K562 (cell line): ENCODE measurements around the gene SMIM10L1. TPM values are rescaled to one million over a fixed set of nuclear protein-coding genes. Genes with fewer than 3 reads are reported as not detected.

Source experiments
- BRCA1 ChIP-seq, 2 experiments: fragments of 450-650 bp in 1 of 2; sonication (generic) in 1 of 2; formaldehyde crosslinking in 1 of 2; IDR thresholded peaks; 2 replicates each; pipeline versions ENCODE4 v1.5.0 to v1.6.1; 2017 to 2020; ENCODE audit warnings: mild to moderate bottlenecking in 1 of 2, missing genetic modification reagents in 1 of 2
- CHCHD3 ChIP-seq: fragments of 250-450 bp; sonication (Bioruptor Pico); IDR thresholded peaks from 2 replicates; pipeline ENCODE4 v2.1.2; 2022; ENCODE audit warnings: mild to moderate bottlenecking
- DMBX1 ChIP-seq: fragments of 250-450 bp; sonication (Bioruptor Pico); IDR thresholded peaks from 2 replicates; pipeline ENCODE4 v1.8.0; 2022; ENCODE audit warnings: inconsistent platforms, mild to moderate bottlenecking, moderate library complexity, borderline replicate concordance
- EP400 ChIP-seq: fragments of 450-650 bp; IDR thresholded peaks from 2 replicates; pipeline ENCODE4 v1.6.1; 2017; ENCODE audit warnings: antibody characterized with exemption, mild to moderate bottlenecking, moderate library complexity
- KLF16 ChIP-seq: IDR thresholded peaks from 2 replicates; pipeline ENCODE4 v1.6.1; 2016; ENCODE audit warnings: antibody characterized with exemption
- MAZ ChIP-seq, 2 experiments: fragments of 450-650 bp in 1 of 2; sonication (generic) in 1 of 2; formaldehyde crosslinking; IDR thresholded peaks in 1 of 2; conservative IDR thresholded peaks in 1 of 2; 2 replicates each; pipeline versions ENCODE4 v1.4.0 to v1.5.0; 2020; ENCODE audit warnings: mild to moderate bottlenecking in 1 of 2, missing genetic modification reagents in 1 of 2
- NR2C2 ChIP-seq, 2 experiments: fragments of 200-800 bp in 1 of 2; sonication (Bioruptor generic) in 1 of 2; sonication (generic) in 1 of 2; formaldehyde crosslinking in 1 of 2; IDR thresholded peaks; 2 replicates each; pipeline versions ENCODE4 v1.6.1 to v1.8.0; 2016 to 2022; ENCODE audit warnings: mild to moderate bottlenecking in 1 of 2, missing compliant biosample characterization in 1 of 2, missing genetic modification characterization in 1 of 2, missing genetic modification reagents in 1 of 2
- PHB2 ChIP-seq: fragments of 450-650 bp; IDR thresholded peaks from 2 replicates; pipeline ENCODE4 v1.6.1; 2017; ENCODE audit warnings: low read depth
- SMARCB1 ChIP-seq: IDR thresholded peaks from 2 replicates; pipeline ENCODE4 v1.6.1; 2011; ENCODE audit warnings: improper control_type of control experiment, low read depth; ENCODE audit not compliant: insufficient read length
- TAL1 ChIP-seq: fragments of 450-650 bp; IDR thresholded peaks from 2 replicates; pipeline ENCODE4 v1.6.1; 2016; ENCODE audit warnings: mild to moderate bottlenecking
- TOE1 ChIP-seq, 2 experiments: fragments of 450-650 bp in 1 of 2; sonication (generic) in 1 of 2; formaldehyde crosslinking in 1 of 2; IDR thresholded peaks; 2 replicates each; pipeline versions ENCODE4 v1.7.1 to v1.8.0; 2016 to 2022; ENCODE audit warnings: borderline replicate concordance in 2 of 2, mild to moderate bottlenecking in 2 of 2, antibody characterized with exemption in 1 of 2, inconsistent platforms in 1 of 2, low read depth in 1 of 2, missing genetic modification reagents in 1 of 2, moderate library complexity in 1 of 2
- ZC3H11A ChIP-seq: IDR thresholded peaks from 2 replicates; pipeline ENCODE4 v1.6.1; 2012; ENCODE audit warnings: low read depth, low read length, improper control_type of control experiment
- ZEB2 ChIP-seq: fragments of 450-650 bp; IDR thresholded peaks from 2 replicates; pipeline ENCODE4 v1.6.1; 2016
- polyA plus RNA-seq, 8 experiments: library from polyadenylated mRNA; depleted of rRNA in 4 of 8; stranded (reverse) in 5 of 8; unstranded in 3 of 8; fragments of >200 nt; fragmentation: Nextera tagmentation in 2 of 8; fragmentation: Illumina TruSeq in 1 of 8; extraction: Ambion mirVana in 2 of 8; extraction: Trizol in 1 of 8; gene quantifications; 2 replicates each; pipeline versions ENCODE4 v1.2.1 to v1.2.3, GENCODE V29; 2011 to 2014; ENCODE audit warnings: inconsistent platforms in 1 of 8, missing spikeins in 1 of 8
- total RNA-seq, 7 experiments: library from RNA; depleted of rRNA in 6 of 7; stranded (reverse); fragments of >200 nt in 6 of 7; fragmentation: Illumina TruSeq in 2 of 7; extraction: Trizol in 2 of 7; gene quantifications; 2 replicates each; pipeline versions ENCODE4 v1.2.1 to v1.2.3, GENCODE V29; 2011 to 2021; ENCODE audit warnings: low replicate concordance in 1 of 7
- TF ChIP-seq, protein P1 (sequence below): IDR thresholded peaks from 2 replicates; pipeline ENCODE4 v1.6.1; 2011; ENCODE audit warnings: borderline replicate concordance, low read depth, mild to moderate bottlenecking, moderate library complexity, low read length; ENCODE audit not compliant: insufficient read depth, poor library complexity, severe bottlenecking
- TF ChIP-seq, protein P2 (sequence below): fragments of 450-650 bp; formaldehyde crosslinking; IDR thresholded peaks from 2 replicates; pipeline ENCODE4 v1.4.0; 2022; ENCODE audit warnings: missing genetic modification characterization
- TF ChIP-seq, protein P3 (sequence below): fragments of 250-450 bp; sonication (Bioruptor Pico); IDR thresholded peaks from 2 replicates; pipeline ENCODE4 v1.8.0; 2021; ENCODE audit warnings: moderate library complexity, mild to moderate bottlenecking, inconsistent platforms
- TF ChIP-seq, protein P4 (sequence below): fragments of 250-450 bp; sonication (Bioruptor Pico); IDR thresholded peaks from 2 replicates; pipeline ENCODE4 v1.4.0; 2020; ENCODE audit warnings: mild to moderate bottlenecking
- TF ChIP-seq, protein P5 (sequence below): sonication (generic); formaldehyde crosslinking; IDR thresholded peaks from 2 replicates; pipeline ENCODE4 v1.8.0; 2022; ENCODE audit warnings: mild to moderate bottlenecking, missing genetic modification reagents, borderline replicate concordance

Gene SMIM10L1
- total and polyA plus RNA-seq, 9 of the 15 experiments (the other 6 are each of a cell fraction or from before 2014, with no cell fraction given): 3.0 to 12.1 (median 9.0) TPM

DNA sequence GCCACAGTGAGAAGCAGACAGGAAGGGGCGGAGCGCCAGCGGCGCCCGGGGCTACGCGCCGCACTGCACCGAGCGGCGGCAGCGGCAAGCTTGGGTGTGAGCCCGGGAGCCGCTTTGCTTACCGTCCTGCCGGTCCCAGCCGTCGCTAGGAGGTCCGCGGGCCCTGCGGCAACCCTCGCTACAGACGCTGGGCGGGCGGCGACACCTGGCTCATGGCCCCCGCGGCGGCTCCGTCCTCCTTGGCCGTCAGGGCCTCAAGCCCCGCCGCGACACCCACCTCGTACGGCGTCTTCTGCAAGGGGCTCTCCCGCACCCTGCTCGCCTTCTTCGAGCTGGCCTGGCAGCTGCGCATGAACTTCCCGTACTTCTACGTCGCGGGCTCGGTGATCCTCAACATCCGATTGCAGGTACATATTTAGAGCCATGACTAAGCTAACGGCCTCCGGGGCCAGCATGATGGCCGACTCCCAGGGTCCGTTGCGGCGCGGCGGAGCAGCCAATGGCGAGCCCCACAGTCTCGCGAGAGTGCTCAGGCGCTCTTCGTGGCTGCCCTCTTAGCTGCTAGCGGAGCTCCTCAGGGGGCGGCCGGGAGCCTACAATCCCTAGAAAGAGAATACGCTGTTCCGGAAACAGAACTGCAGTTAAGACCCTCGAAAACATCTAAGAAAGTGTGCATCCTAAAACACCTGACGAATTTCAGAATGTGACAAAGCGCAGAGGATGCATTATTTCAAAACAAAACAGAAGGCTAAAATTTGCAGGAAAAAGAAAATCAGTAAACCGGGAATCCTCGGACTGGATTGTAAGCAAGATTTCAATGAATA lies at the start of gene SMIM10L1 (continued):
- TF ChIP-seq MAZ (CRISPR knock-in tag; conservative IDR thresholded peaks at IDR 0.05 in 1 of 2, IDR thresholded peaks at IDR 0.05 in 1 of 2): peak in 1 of 2 experiments; percentile 71; a peak in 1 of 4 replicates
- TF ChIP-seq CHCHD3: no peak
- no peak for TF ChIP-seq PHB2
- TF ChIP-seq ZC3H11A: no peak
- 0 out of 2 replicates have a peak, but pooled peaks have one; percentile 47 for TF ChIP-seq TOE1 (IDR thresholded peaks at IDR 0.05; ENCODE audit: borderline replicate concordance)
- no peak for TF ChIP-seq TOE1 (CRISPR knock-in tag; IDR thresholded peaks at IDR 0.05; ENCODE audit: borderline replicate concordance, low read depth)
- TF ChIP-seq ZEB2: no peak
- peak; percentile 27; the same call in 1 of the 2 replicates for TF ChIP-seq NR2C2 (CRISPR knock-in tag; IDR thresholded peaks at IDR 0.05)
- TF ChIP-seq NR2C2 (tag; IDR thresholded peaks at IDR 0.05): peak; percentile 38; the same call in 1 of the 2 replicates
- TF ChIP-seq, protein P1, sequence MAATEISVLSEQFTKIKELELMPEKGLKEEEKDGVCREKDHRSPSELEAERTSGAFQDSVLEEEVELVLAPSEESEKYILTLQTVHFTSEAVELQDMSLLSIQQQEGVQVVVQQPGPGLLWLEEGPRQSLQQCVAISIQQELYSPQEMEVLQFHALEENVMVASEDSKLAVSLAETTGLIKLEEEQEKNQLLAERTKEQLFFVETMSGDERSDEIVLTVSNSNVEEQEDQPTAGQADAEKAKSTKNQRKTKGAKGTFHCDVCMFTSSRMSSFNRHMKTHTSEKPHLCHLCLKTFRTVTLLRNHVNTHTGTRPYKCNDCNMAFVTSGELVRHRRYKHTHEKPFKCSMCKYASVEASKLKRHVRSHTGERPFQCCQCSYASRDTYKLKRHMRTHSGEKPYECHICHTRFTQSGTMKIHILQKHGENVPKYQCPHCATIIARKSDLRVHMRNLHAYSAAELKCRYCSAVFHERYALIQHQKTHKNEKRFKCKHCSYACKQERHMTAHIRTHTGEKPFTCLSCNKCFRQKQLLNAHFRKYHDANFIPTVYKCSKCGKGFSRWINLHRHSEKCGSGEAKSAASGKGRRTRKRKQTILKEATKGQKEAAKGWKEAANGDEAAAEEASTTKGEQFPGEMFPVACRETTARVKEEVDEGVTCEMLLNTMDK: no peak
- TF ChIP-seq EP400: peak; percentile 83
- TF ChIP-seq SMARCB1: no peak
- no peak for TF ChIP-seq TAL1
- TF ChIP-seq DMBX1 (CRISPR knock-in tag): no peak
- TF ChIP-seq, protein P2, sequence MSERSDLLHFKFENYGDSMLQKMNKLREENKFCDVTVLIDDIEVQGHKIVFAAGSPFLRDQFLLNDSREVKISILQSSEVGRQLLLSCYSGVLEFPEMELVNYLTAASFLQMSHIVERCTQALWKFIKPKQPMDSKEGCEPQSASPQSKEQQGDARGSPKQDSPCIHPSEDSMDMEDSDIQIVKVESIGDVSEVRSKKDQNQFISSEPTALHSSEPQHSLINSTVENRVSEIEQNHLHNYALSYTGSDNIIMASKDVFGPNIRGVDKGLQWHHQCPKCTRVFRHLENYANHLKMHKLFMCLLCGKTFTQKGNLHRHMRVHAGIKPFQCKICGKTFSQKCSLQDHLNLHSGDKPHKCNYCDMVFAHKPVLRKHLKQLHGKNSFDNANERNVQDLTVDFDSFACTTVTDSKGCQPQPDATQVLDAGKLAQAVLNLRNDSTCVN (CRISPR knock-in tag): no peak
- TF ChIP-seq, protein P3, sequence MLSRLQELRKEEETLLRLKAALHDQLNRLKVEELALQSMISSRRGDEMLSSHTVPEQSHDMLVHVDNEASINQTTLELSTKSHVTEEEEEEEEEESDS: no peak
- TF ChIP-seq, protein P4, sequence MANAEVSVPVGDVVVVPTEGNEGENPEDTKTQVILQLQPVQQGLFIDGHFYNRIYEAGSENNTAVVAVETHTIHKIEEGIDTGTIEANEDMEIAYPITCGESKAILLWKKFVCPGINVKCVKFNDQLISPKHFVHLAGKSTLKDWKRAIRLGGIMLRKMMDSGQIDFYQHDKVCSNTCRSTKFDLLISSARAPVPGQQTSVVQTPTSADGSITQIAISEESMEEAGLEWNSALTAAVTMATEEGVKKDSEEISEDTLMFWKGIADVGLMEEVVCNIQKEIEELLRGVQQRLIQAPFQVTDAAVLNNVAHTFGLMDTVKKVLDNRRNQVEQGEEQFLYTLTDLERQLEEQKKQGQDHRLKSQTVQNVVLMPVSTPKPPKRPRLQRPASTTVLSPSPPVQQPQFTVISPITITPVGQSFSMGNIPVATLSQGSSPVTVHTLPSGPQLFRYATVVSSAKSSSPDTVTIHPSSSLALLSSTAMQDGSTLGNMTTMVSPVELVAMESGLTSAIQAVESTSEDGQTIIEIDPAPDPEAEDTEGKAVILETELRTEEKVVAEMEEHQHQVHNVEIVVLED: no peak
- TF ChIP-seq KLF16: no peak
- TF ChIP-seq, protein P5, sequence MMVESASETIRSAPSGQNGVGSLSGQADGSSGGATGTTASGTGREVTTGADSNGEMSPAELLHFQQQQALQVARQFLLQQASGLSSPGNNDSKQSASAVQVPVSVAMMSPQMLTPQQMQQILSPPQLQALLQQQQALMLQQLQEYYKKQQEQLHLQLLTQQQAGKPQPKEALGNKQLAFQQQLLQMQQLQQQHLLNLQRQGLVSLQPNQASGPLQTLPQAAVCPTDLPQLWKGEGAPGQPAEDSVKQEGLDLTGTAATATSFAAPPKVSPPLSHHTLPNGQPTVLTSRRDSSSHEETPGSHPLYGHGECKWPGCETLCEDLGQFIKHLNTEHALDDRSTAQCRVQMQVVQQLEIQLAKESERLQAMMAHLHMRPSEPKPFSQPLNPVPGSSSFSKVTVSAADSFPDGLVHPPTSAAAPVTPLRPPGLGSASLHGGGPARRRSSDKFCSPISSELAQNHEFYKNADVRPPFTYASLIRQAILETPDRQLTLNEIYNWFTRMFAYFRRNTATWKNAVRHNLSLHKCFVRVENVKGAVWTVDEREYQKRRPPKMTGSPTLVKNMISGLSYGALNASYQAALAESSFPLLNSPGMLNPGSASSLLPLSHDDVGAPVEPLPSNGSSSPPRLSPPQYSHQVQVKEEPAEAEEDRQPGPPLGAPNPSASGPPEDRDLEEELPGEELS (CRISPR knock-in tag): no peak
- no peak for TF ChIP-seq BRCA1 (IDR thresholded peaks at IDR 0.05)
- TF ChIP-seq BRCA1 (CRISPR knock-in tag; IDR thresholded peaks at IDR 0.05): no peak
